Tibial nerve (tissue), 4 donors: Measurements from ENCODE around the gene CDH19. TPM values are rescaled to one million over a fixed set of nuclear protein-coding genes. Genes with fewer than 3 reads are reported as not detected.

Source experiments
- DNase-seq, 2 donors: peaks; one replicate each; pipeline ENCODE4 v3.0.0-alpha.2; 2019; ENCODE audit warnings: low spot score in 2 of 2
- H3K27ac ChIP-seq, 4 donors: fragments of 200-600 bp; sonication (generic) in 3 of 4; one replicate each; pipeline ENCODE4 v1.5.1; 2017 to 2019; ENCODE audit warnings: mild to moderate bottlenecking in 1 of 4
- H3K27me3 ChIP-seq, 2 donors: fragments of 200-600 bp; sonication (generic) in 1 of 2; one replicate each; pipeline versions ENCODE4 v1.5.1 to v1.6.0; 2017 to 2019
- H3K36me3 ChIP-seq, 3 donors: fragments of 200-600 bp; sonication (generic); one replicate each; pipeline ENCODE4 v1.5.1; 2018 to 2019
- H3K4me1 ChIP-seq, 4 donors: fragments of 200-600 bp; sonication (generic) in 3 of 4; one replicate each; pipeline ENCODE4 v1.5.1; 2017 to 2019
- H3K4me3 ChIP-seq, 4 donors: fragments of 200-600 bp; sonication (generic) in 3 of 4; one replicate each; pipeline ENCODE4 v1.5.1; 2017 to 2019; ENCODE audit warnings: mild to moderate bottlenecking in 1 of 4, moderate library complexity in 1 of 4
- H3K9me3 ChIP-seq, 4 donors: fragments of 200-600 bp; sonication (generic) in 3 of 4; one replicate each; pipeline ENCODE4 v1.5.1; 2017 to 2019
- EP300 ChIP-seq, 2 donors: sonication (generic); formaldehyde crosslinking; IDR thresholded peaks; one replicate each; pipeline ENCODE4 v1.6.1; 2017; ENCODE audit warnings: antibody characterized with exemption in 2 of 2, mild to moderate bottlenecking in 1 of 2
- POLR2A ChIP-seq, 2 donors: fragments of 450-650 bp; IDR thresholded peaks; one replicate each; pipeline ENCODE4 v1.6.1; 2017; ENCODE audit warnings: antibody characterized with exemption in 2 of 2, mild to moderate bottlenecking in 2 of 2, moderate library complexity in 2 of 2
- WGBS, 2 donors: methylation state at CpG; one replicate each; pipeline ENCODE4 v1.1.5; 2018; 5-methylcytosine and 5-hydroxymethylcytosine counted together
- total RNA-seq, 4 donors: library from RNA; depleted of rRNA; stranded (reverse); fragments of >200 nt; gene quantifications; one replicate each; pipeline ENCODE4 v1.1.0, GENCODE V29; 2016
- TF ChIP-seq, protein P1 (sequence below), 5 experiments: fragments of 200-600 bp in 3 of 5; fragments of 450-650 bp in 2 of 5; sonication (generic) in 3 of 5; IDR thresholded peaks; one replicate each; pipeline ENCODE4 v1.5.1; 2016 to 2019; ENCODE audit warnings: antibody characterized with exemption in 5 of 5, mild to moderate bottlenecking in 3 of 5, moderate library complexity in 2 of 5

Gene CDH19
- total RNA-seq, 4 donors from 2014 or later, result 187 to 457 (median 248) TPM

DNA sequence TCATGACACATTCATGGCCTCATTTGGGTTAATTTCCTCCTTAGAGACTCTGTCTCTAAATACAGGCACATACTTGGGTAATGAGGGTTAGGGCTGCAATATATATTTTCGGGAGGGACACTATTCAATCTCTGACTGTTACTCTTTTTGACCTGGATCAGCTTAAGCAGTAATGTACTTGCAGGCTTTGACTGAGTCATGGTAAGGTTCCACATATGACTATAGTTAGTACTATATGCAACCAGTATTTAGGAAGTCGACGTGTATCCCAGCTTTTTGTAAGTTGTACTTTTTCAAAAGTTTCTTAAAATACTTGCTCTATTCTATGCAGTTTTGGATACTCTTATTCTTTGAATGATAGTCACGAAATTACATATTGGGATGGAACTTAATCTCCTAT lies 37.2 kb upstream of the CDH19 start:
- TF ChIP-seq EP300 (IDR thresholded peaks at IDR 0.05) (no peak), POLR2A (IDR thresholded peaks at IDR 0.05) (no peak)
- TF ChIP-seq, protein P1, sequence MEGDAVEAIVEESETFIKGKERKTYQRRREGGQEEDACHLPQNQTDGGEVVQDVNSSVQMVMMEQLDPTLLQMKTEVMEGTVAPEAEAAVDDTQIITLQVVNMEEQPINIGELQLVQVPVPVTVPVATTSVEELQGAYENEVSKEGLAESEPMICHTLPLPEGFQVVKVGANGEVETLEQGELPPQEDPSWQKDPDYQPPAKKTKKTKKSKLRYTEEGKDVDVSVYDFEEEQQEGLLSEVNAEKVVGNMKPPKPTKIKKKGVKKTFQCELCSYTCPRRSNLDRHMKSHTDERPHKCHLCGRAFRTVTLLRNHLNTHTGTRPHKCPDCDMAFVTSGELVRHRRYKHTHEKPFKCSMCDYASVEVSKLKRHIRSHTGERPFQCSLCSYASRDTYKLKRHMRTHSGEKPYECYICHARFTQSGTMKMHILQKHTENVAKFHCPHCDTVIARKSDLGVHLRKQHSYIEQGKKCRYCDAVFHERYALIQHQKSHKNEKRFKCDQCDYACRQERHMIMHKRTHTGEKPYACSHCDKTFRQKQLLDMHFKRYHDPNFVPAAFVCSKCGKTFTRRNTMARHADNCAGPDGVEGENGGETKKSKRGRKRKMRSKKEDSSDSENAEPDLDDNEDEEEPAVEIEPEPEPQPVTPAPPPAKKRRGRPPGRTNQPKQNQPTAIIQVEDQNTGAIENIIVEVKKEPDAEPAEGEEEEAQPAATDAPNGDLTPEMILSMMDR (IDR thresholded peaks at IDR 0.05), result no peak

DNA sequence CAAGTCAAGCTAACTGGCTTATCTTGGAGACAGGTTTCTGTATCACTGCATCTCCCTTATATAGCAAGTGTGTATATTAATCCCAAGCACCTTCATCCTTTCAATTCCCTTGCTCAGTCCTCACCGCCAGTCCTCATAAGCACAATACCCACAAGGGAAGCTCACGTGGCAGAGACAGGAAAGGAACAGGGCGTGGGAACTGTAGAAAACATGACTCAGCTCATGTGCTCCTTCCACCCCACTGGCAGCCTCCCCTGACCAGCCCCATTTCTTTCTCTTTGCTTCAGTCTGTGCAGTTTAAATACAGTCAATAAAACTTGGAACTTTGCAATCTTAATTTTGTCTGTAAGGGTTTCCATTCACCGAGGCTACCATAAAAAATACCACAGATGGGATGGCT lies 36.5 kb upstream of the CDH19 start:
- no peak overlapping the region for H3K4me3 ChIP-seq
- H3K27ac ChIP-seq, result no peak overlapping the region
- peak in 1 of 2 donors; percentile 35 for DNase-seq
- no peaks in the 10 kb centered on the region for H3K36me3 ChIP-seq
- no peaks in the 10 kb centered on the region for H3K27me3 ChIP-seq
- H3K9me3 ChIP-seq, result no peaks in the 10 kb centered on the region
- H3K4me1 ChIP-seq, result no peaks in the 10 kb centered on the region
- 46 to 47% methylated on average over 4 of the region's 4 CpGs for WGBS, 2 donors
- TF ChIP-seq EP300 (IDR thresholded peaks at IDR 0.05), result peak in 1 of 2 donors; percentile 41
- TF ChIP-seq POLR2A (IDR thresholded peaks at IDR 0.05), result no peak
- TF ChIP-seq, protein P1 (IDR thresholded peaks at IDR 0.05), result no peak

More for the DNA sequence above, 37.2 kb upstream of the CDH19 start:
- Histone ChIP-seq H3K4me3 (no peak overlapping the region), H3K36me3 (no peaks in the 10 kb centered on the region), H3K4me1 (no peaks in the 10 kb centered on the region), H3K9me3 (no peaks in the 10 kb centered on the region), H3K27ac (no peak overlapping the region), H3K27me3 (no peaks in the 10 kb centered on the region)
- no peak for DNase-seq
- WGBS, 2 donors, result 84 to 87% methylated on average over 4 of the region's 4 CpGs

DNA sequence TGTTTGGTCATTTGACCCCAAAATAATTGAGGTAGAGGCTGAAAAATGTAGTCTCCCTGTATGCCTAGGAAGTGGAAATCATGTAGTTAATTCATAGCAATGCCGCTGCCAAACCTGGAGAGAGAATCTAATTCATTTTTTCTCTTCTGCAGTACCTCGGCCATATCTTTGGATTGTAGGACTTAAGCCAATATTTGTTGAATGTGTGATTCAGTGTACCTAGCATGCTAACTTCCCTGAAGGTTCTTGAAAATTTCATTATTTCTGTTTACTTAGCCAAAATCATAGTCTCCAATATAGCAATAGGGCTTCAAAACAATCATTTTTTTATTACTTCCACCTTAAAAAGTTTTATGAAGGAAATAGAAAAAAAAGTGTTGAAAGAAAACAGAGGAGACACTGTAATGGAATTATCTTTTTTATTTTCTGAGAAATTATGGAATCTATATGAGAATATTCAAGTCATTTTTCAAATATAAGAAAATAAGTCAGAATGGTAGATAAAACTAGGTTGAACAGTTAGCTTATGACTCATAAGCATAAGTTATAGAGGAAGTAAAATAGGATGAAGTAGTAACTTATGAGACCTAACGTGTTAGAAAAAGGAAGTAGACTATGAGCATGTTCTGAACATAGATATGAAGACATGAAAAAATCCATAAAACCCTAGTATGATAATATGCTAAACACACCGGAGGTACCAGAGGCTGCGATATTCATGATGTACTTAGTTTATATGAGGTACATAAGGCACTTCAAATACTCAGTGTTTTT lies 35.2 kb upstream of the CDH19 start:
- Histone ChIP-seq H3K36me3 (no peaks in the 10 kb centered on the region), H3K4me3 (no peak overlapping the region), H3K4me1 (no peaks in the 10 kb centered on the region), H3K27me3 (no peaks in the 10 kb centered on the region), H3K9me3 (no peaks in the 10 kb centered on the region), H3K27ac (no peak overlapping the region)
- no peak for DNase-seq
- TF ChIP-seq POLR2A (IDR thresholded peaks at IDR 0.05), result no peak
- TF ChIP-seq, protein P1 (IDR thresholded peaks at IDR 0.05), result no peak
- no peak for TF ChIP-seq EP300 (IDR thresholded peaks at IDR 0.05)
- WGBS, 2 donors, result 68 to 70% methylated on average over 5 of the region's 5 CpGs

DNA sequence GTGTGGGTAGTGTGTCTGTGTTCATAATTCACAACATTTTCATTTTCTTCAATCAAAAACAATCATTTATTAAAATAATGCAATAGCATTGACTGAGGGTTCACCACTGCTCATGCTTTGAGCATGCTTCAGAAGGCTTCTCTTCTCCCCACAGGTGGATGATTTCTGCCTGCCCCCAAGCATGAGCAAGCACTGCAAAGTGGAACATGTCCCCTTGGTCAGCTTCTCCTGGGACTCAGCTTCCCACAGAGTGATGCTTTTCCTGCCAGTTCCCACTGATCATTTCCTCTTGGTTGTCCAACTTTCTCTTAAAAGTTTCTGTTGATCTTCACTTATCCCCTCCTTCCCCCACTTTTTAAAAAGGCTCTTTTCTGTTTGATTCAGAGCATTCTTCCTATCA lies 31.5 kb upstream of the CDH19 start:
- H3K9me3 ChIP-seq, result no peaks in the 10 kb centered on the region
- H3K4me3 ChIP-seq, result no peak overlapping the region
- no peaks in the 10 kb centered on the region for H3K4me1 ChIP-seq
- H3K27me3 ChIP-seq, result no peaks in the 10 kb centered on the region
- no peaks in the 10 kb centered on the region for H3K36me3 ChIP-seq
- TF ChIP-seq EP300 (IDR thresholded peaks at IDR 0.05) (no peak), POLR2A (IDR thresholded peaks at IDR 0.05) (no peak)
- TF ChIP-seq, protein P1 (IDR thresholded peaks at IDR 0.05), result no peak
- H3K27ac ChIP-seq, result no peak overlapping the region
- no peak for DNase-seq

DNA sequence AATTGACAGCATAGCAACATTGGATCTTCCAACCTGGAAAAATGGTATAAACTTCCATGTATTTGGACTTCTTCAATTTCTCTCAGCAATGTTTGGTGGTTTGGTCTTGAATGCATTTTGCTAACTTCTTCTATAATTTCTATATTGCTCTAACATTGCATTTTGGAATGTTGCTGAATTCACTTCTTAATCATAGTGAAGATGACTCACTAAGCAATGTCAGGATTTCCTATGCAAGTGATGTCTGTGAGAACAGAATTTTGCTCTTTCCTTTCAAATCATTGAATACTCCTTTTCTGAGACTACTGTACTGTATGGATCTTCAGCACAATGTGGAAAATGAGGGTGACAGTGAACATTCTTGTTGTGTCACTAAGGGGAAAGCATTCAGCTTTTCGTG lies 28.9 kb upstream of the CDH19 start:
- Histone ChIP-seq H3K9me3 (no peaks in the 10 kb centered on the region), H3K4me3 (no peak overlapping the region), H3K27me3 (no peaks in the 10 kb centered on the region), H3K4me1 (no peaks in the 10 kb centered on the region), H3K27ac (no peak overlapping the region), H3K36me3 (no peaks in the 10 kb centered on the region)
- WGBS, 2 donors, result 81 to 85% methylated on average over 1 of the region's 1 CpG
- DNase-seq, result no peak
- no peak for TF ChIP-seq POLR2A (IDR thresholded peaks at IDR 0.05)
- TF ChIP-seq, protein P1 (IDR thresholded peaks at IDR 0.05), result no peak
- no peak for TF ChIP-seq EP300 (IDR thresholded peaks at IDR 0.05)
